D721Med (cell line): ENCODE measurements around the gene OR10K2.
"Not testable (repeated sequence)": the region's sequence is repeated elsewhere in the genome, so short reads cannot be mapped to it uniquely, and the experiment has no call there.

Experiments
- DNase-seq: peaks from one replicate; pipeline ENCODE4 v3.0.0; 2011; ENCODE audit warnings: low spot score; ENCODE audit not compliant: insufficient read length
- FAIRE-seq: peaks from 2 replicates; lab custom pipeline; 2011; peaks lifted over from hg19 to GRCh38; lab: Jason Lieb, UNC
- TF ChIP-seq, protein P1 (sequence below): IDR thresholded peaks from 2 replicates; pipeline ENCODE4 v1.5.1; 2012; ENCODE audit warnings: mild to moderate bottlenecking, control low read depth; ENCODE audit not compliant: insufficient read depth; ENCODE audit errors: missing control alignments

The OR10K2 gene

GRCh38 chr1:158400871-158401270 is 25.2 kb downstream of the OR10K2 start:
- DNase-seq = no peak
- no peak for FAIRE-seq
- TF ChIP-seq, protein P1, sequence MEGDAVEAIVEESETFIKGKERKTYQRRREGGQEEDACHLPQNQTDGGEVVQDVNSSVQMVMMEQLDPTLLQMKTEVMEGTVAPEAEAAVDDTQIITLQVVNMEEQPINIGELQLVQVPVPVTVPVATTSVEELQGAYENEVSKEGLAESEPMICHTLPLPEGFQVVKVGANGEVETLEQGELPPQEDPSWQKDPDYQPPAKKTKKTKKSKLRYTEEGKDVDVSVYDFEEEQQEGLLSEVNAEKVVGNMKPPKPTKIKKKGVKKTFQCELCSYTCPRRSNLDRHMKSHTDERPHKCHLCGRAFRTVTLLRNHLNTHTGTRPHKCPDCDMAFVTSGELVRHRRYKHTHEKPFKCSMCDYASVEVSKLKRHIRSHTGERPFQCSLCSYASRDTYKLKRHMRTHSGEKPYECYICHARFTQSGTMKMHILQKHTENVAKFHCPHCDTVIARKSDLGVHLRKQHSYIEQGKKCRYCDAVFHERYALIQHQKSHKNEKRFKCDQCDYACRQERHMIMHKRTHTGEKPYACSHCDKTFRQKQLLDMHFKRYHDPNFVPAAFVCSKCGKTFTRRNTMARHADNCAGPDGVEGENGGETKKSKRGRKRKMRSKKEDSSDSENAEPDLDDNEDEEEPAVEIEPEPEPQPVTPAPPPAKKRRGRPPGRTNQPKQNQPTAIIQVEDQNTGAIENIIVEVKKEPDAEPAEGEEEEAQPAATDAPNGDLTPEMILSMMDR = no peak

- DNase-seq = no peak
- no peak for FAIRE-seq
- TF ChIP-seq, protein P1 = no peak
These were observed 27.1 kb downstream of the OR10K2 start, which contains the start of gene OR10T2 for GRCh38 chr1:158398818-158399514. OR10T2 (minus strand) TSS chr1:158399466; CDS start chr1:158399466, 0 bp downstream.

DNA sequence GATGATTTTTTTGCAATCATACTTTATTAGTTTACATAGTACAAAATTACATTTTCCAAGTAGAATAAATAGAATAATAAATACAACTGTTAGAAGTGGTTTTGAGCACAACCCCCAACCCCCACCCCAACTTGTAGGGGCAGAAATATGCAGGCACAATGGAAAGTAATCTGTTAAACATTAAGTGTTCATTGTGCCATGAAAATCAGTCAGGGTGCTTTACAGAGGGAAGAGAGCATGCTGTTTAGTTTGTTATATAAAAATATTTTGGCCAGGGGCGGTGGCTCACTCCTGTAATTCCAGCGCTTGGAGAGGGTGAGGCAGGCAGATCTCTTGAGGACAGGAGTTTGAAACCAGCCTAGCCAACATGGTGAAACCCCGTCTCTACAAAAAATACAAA is 29.4 kb downstream of the OR10K2 start:
- TF ChIP-seq, protein P1 = no peak
- DNase-seq (no peak), FAIRE-seq (no peak)

DNA sequence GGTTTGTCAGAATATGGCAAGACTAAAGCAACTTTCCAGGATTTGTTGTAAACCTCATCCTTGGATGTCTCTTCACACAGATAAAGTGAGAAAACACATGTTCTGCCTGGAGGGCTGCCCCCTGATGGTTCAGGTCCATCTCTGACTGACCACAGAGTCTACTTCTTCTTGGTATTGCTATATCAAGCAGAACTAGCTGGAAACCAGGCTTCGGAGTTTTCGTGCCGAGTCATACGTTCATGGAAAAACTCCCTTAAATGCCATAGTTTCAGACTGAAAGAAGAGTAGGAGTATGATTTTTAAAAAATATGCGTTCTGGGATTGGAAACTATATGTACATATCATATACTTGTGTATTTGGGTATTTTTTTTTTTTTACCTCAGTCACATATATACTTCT is 32.6 kb downstream of the OR10K2 start:
- TF ChIP-seq, protein P1 = no peak
- no peak for FAIRE-seq
- no peak for DNase-seq

GRCh38 chr1:158391099-158391498 is 34.9 kb downstream of the OR10K2 start:
- FAIRE-seq (no peak), DNase-seq (no peak)
- TF ChIP-seq, protein P1 = no peak

DNA sequence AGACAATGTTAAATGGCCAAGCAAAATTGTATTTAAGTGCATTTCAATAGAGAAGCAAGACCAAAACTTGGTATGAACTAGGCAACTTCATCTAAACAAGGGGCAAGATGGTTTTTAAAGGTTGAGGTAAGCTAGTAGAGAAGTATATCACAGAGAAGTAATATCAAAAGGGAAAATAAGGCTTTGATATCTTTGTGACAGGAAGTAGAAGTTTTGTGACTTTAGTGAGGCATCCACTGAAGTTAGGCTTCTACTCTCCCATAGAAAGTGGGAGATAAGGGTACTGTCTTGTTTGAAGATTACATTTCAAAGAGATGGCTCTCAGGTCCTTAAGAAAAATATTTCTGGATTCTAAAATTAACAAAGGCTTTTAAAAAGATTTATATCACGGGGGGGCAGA is 35.7 kb downstream of the OR10K2 start:
- DNase-seq (no peak), FAIRE-seq (no peak)
- TF ChIP-seq, protein P1 = no peak

DNA sequence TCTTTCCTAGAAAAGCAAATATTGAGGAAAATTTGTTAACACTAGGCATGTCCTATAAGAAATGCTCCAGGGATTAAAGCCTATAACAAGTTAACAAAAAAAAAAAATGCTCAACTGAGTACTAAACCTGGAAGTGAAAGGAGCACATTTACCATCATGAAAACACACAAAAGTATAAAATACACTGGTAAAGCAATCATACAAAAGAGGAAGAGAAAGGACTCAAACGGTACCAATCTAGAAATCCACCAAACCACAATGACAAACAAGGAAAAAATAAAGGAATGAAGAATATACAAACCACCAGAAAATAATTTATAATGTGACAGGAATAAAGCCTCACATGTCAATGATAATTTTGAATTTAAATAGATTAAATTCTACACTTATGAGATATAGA is 51.2 kb downstream of the OR10K2 start:
- TF ChIP-seq, protein P1 = no peak
- no peak for DNase-seq
- no peak for FAIRE-seq

- not testable (repeated sequence) for FAIRE-seq, DNase-seq
These were observed 51.9 kb downstream of the OR10K2 start for GRCh38 chr1:158374101-158374500.
